Esophagus muscularis mucosa (tissue), 4 donors: ENCODE results near the gene SHOC2. TPM values are rescaled to one million over a fixed set of nuclear protein-coding genes. Genes with fewer than 3 reads are reported as not detected.

Source experiments
- DNase-seq: peaks from one replicate; pipeline ENCODE4 v3.0.0-alpha.2; 2017; ENCODE audit errors: extremely low spot score
- H3K27ac ChIP-seq, 4 donors: fragments of 200-600 bp; sonication (generic); replicated peaks in 1 of 4; 1 replicate in 3 of 4; 2 replicates in 1 of 4; pipeline ENCODE4 v1.5.1; 2016 to 2019; ENCODE audit warnings: mild to moderate bottlenecking in 1 of 4
- H3K27me3 ChIP-seq, 4 donors: fragments of 200-600 bp; sonication (generic); one replicate each; pipeline versions ENCODE4 v1.5.1 to v1.6.0; 2016 to 2019
- H3K36me3 ChIP-seq, 4 donors: fragments of 200-600 bp; sonication (generic); one replicate each; pipeline ENCODE4 v1.5.1; 2016 to 2019
- H3K4me1 ChIP-seq, 4 donors: fragments of 200-600 bp; sonication (generic); one replicate each; pipeline ENCODE4 v1.5.1; 2016 to 2019
- H3K4me3 ChIP-seq, 4 donors: fragments of 200-600 bp; sonication (generic); 1 replicate in 2 of 4; 2 replicates in 2 of 4; pipeline ENCODE4 v1.5.1; 2016 to 2019; ENCODE audit warnings: mild to moderate bottlenecking in 4 of 4, moderate library complexity in 1 of 4
- H3K9me3 ChIP-seq, 4 donors: fragments of 200-600 bp; sonication (generic); 1 replicate in 3 of 4; 2 replicates in 1 of 4; pipeline ENCODE4 v1.5.1; 2016 to 2019
- EP300 ChIP-seq: sonication (generic); formaldehyde crosslinking; IDR thresholded peaks from one replicate; pipeline ENCODE4 v1.6.1; 2017; ENCODE audit warnings: antibody characterized with exemption
- POLR2A ChIP-seq: fragments of 450-650 bp; IDR thresholded peaks from one replicate; pipeline ENCODE4 v1.6.1; 2017; ENCODE audit warnings: antibody characterized with exemption, moderate library complexity, mild to moderate bottlenecking, low read depth
- POLR2AphosphoS5 ChIP-seq, 2 donors: sonication (generic); formaldehyde crosslinking; IDR thresholded peaks; one replicate each; pipeline ENCODE4 v1.6.1; 2017; ENCODE audit warnings: antibody characterized with exemption in 2 of 2
- WGBS: methylation state at CpG from one replicate; pipeline ENCODE4 v1.1.5; 2018; 5-methylcytosine and 5-hydroxymethylcytosine counted together
- intact Hi-C: fragments of 100-400 bp; cut with DNase I; formaldehyde crosslinking; loops from one replicate; pipeline ENCODE4 v1.15.1; 2023
- total RNA-seq, 4 donors: library from RNA; depleted of rRNA; stranded (reverse); fragments of >200 nt; gene quantifications; one replicate each; pipeline versions ENCODE4 v1.1.0 to v1.2.1, GENCODE V29; 2016
- TF ChIP-seq, protein P1 (sequence below), 3 experiments: fragments of 200-600 bp in 2 of 3; fragments of 450-650 bp in 1 of 3; sonication (generic) in 2 of 3; IDR thresholded peaks; one replicate each; pipeline ENCODE4 v1.5.1; 2017 to 2019; ENCODE audit warnings: antibody characterized with exemption in 3 of 3, mild to moderate bottlenecking in 2 of 3, moderate library complexity in 1 of 3

Gene SHOC2
- total RNA-seq, 4 donors from 2014 or later, result 45.7 to 72.7 (median 55.3) TPM

DNA sequence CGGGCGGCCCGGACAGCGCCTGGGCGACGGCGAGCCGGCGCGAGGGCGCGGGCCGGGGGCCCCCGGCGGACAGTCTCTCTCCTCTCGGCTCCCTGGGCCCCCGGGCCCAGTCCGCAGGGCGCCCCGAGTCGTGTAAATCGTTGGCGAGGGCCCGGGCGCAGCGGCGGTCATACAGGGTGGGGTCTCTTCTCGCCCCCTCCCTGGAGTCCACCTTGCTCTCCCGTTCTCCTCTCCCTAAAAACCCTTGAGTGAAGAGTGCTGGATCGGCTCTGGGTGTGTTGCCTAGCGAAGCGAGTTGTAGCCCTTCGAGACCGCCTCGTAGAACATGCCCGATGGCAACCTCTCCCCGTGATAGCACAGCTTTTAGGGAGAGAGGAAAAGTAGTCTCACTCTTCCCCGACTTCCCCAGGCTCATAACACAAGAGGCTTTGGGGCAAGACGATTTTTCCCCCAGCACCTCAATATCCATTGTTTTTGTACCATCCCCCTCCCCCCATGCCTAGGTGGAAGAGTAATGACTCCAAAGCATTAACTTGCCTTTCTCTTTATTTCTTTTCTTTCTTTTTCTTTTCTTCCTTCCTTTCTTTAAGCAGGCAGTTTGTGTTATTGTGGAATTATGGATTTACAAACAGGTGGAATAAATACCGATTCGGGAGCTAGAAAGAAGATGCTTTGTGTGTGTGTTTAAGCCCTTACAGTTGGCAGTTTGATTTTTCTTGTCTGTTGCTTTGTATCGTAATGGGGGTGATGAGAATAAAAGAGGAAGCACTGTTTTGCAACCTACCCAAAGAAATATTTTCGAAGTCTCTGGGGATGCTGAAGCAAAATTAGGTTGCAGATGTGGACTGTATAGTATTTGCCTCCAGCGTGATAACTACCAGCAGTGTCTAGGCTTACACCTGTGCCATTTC lies 822 bp downstream of the SHOC2 start:
- Histone ChIP-seq H3K36me3 (peaks cover 0 to 6% (median 0%) of the 10 kb centered on the region in 4 donors), H3K27me3 (no peaks in the 10 kb centered on the region), H3K27ac (peak overlapping the region; percentile 97 to 99 (median 98)), H3K4me3 (peak overlapping the region; percentile 79 to 92 (median 88)), H3K4me1 (peaks cover 22 to 56% (median 54%) of the 10 kb centered on the region in 4 donors), H3K9me3 (no peaks in the 10 kb centered on the region)
- DNase-seq, result no peak
- under 1% methylated on average over 15 of the region's 44 CpGs for WGBS
- intact Hi-C loops, result loop anchor here (5.0 kb wide), 1 partner anchor 48 kb away; the partner anchor contains the start of gene PDCD4
- TF ChIP-seq, protein P1, sequence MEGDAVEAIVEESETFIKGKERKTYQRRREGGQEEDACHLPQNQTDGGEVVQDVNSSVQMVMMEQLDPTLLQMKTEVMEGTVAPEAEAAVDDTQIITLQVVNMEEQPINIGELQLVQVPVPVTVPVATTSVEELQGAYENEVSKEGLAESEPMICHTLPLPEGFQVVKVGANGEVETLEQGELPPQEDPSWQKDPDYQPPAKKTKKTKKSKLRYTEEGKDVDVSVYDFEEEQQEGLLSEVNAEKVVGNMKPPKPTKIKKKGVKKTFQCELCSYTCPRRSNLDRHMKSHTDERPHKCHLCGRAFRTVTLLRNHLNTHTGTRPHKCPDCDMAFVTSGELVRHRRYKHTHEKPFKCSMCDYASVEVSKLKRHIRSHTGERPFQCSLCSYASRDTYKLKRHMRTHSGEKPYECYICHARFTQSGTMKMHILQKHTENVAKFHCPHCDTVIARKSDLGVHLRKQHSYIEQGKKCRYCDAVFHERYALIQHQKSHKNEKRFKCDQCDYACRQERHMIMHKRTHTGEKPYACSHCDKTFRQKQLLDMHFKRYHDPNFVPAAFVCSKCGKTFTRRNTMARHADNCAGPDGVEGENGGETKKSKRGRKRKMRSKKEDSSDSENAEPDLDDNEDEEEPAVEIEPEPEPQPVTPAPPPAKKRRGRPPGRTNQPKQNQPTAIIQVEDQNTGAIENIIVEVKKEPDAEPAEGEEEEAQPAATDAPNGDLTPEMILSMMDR (IDR thresholded peaks at IDR 0.05), result no peak
- TF ChIP-seq POLR2A (no peak), POLR2AphosphoS5 (IDR thresholded peaks at IDR 0.05) (no peak), EP300 (no peak)

DNA sequence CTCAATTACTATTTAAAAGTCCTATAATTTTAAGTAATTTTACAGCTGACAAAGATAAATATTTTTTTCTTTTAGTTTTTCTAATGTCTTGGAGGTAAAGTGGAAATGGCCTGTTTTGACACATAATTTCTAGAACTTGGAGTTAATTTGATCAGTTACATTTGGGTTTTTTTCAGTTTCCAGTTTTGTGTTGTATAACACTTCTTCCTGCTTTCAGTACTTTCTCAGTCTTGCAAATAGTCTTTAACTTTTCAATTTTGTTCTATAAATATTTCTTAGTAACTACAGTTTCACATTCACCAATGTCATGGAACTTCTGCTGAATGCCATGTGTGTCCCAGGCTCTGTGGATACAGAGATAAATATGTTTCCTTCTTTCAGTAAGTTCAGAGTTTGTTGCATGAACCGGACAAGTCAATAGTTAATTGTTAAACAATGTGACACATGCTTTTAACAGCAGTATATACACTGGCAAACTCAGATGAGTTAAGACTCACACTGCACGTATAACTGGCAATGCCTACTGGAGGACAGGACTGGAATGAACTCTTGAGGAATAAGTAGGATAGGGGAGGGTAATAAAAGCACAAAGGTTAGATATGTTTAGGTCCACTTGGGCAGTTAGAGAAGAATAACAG lies 4.6 kb downstream of the SHOC2 start:
- H3K27ac ChIP-seq, result no peak overlapping the region
- DNase-seq, result no peak
- H3K4me3 ChIP-seq, result no peak overlapping the region
- no peaks in the 10 kb centered on the region for H3K27me3 ChIP-seq
- 28% methylated on average over 2 of the region's 2 CpGs for WGBS
- H3K36me3 ChIP-seq, result no peaks in the 10 kb centered on the region
- intact Hi-C loops, result no loop called here
- peaks cover 14 to 58% (median 54%) of the 10 kb centered on the region in 4 donors for H3K4me1 ChIP-seq
- H3K9me3 ChIP-seq, result no peaks in the 10 kb centered on the region
- TF ChIP-seq EP300 (no peak), POLR2AphosphoS5 (IDR thresholded peaks at IDR 0.05) (no peak), POLR2A (no peak)
- TF ChIP-seq, protein P1 (IDR thresholded peaks at IDR 0.05), result no peak

DNA sequence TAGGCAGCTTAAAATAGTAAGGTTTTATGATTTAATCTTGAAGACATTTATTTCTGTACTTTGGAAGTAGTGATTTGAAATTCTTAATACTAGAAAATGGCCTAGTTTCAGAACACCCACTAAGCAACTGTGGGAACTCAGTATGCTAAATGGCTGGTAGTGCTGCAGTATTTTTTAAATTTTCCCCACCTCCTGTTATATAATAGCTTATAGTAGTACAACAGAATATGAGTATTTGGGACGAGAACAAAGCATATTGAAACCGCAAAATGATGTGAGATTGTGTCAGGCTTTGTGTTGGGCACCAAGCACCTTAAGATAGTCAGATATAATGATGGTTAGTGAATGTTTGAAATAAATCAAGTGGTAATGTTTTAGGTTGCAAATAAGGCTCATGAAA lies 8.1 kb downstream of the SHOC2 start:
- intact Hi-C loops, result no loop called here
- Histone ChIP-seq H3K9me3 (no peaks in the 10 kb centered on the region), H3K27ac (no peak overlapping the region), H3K36me3 (no peaks in the 10 kb centered on the region), H3K27me3 (no peaks in the 10 kb centered on the region), H3K4me1 (peaks cover 28 to 64% (median 60%) of the 10 kb centered on the region in 4 donors), H3K4me3 (no peak overlapping the region)
- DNase-seq, result no peak
- 97% methylated on average over 2 of the region's 2 CpGs for WGBS
- TF ChIP-seq POLR2AphosphoS5 (IDR thresholded peaks at IDR 0.05) (no peak), POLR2A (no peak), EP300 (no peak)
- TF ChIP-seq, protein P1 (IDR thresholded peaks at IDR 0.05), result no peak

DNA sequence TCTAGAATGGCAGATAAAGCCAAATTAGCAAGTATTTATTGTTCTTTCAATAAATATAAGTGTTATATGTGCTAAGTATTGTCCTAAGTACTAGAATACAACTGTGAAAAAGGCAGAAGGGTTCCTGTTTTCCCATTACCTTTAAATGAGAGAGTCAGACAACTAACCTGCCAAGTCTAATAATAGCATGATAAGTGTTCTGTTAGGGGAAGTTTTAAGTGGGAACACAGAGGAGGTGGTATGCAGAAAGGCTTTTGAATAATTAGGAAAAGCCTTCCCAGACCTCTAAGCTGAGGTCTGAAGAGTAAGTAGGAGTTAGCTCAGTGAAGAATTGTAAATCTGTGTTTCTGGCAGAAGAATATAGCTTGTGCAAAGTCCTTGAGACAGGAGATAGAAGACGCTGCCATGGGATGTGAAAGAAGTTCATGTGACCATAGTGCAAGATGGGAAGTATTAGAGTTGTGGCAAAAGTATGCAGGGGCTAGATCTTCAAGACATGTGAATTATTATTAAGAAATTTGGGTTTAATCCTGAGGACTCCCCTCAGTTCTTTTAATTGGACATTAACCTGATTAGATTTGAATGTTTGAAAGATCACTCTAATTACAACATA lies 12.5 kb downstream of the SHOC2 start:
- DNase-seq, result no peak
- Histone ChIP-seq H3K36me3 (peaks cover 0 to 3% (median 0%) of the 10 kb centered on the region in 4 donors), H3K27ac (no peak overlapping the region), H3K4me3 (no peak overlapping the region), H3K4me1 (peaks cover 23 to 46% (median 38%) of the 10 kb centered on the region in 4 donors), H3K9me3 (no peaks in the 10 kb centered on the region), H3K27me3 (no peaks in the 10 kb centered on the region)
- TF ChIP-seq POLR2A, result no peak
- TF ChIP-seq, protein P1 (IDR thresholded peaks at IDR 0.05), result no peak
- TF ChIP-seq EP300, result no peak
- no peak for TF ChIP-seq POLR2AphosphoS5 (IDR thresholded peaks at IDR 0.05)
- 71% methylated on average over 1 of the region's 1 CpG for WGBS
- intact Hi-C loops, result no loop called here
